Suprapubic skin (tissue), 3 donors: Measurements from ENCODE around the gene MNT.

Experiments used
- EP300 ChIP-seq: sonication (generic); formaldehyde crosslinking; IDR thresholded peaks from one replicate; pipeline ENCODE4 v1.6.1; 2017; ENCODE audit warnings: antibody characterized with exemption
- POLR2A ChIP-seq, 2 donors: fragments of 450-650 bp; IDR thresholded peaks; one replicate each; pipeline ENCODE4 v1.6.1; 2017; ENCODE audit warnings: antibody characterized with exemption in 2 of 2, mild to moderate bottlenecking in 2 of 2, moderate library complexity in 2 of 2
- TF ChIP-seq, protein P1 (sequence below), 2 donors: fragments of 200-600 bp in 1 of 2; fragments of 450-650 bp in 1 of 2; sonication (generic) in 1 of 2; IDR thresholded peaks; one replicate each; pipeline ENCODE4 v1.5.1; 2016 to 2019; ENCODE audit warnings: antibody characterized with exemption in 2 of 2, mild to moderate bottlenecking in 1 of 2, moderate library complexity in 1 of 2

DNA sequence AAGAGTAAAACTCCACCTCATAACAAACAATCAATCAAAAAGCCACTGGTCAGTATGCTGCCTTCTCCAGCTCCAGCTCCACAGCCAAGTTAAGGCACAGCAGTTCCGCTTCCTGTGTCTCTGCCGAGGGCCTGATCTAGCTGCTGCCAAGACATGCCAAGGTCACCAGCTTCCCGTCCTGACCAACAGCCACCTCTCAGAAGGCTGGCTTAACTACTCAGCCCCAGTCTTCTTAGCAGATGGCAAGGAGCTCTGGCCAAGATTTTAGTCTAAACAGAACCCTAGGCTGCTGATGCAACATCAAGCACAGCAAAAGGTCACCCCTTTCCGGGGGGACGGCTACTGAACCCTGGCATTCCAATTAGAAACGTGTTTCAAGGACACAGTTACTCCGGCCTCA, 17.7 kb upstream of the MNT start:
- no peak for TF ChIP-seq POLR2A (IDR thresholded peaks at IDR 0.05)
- TF ChIP-seq, protein P1, sequence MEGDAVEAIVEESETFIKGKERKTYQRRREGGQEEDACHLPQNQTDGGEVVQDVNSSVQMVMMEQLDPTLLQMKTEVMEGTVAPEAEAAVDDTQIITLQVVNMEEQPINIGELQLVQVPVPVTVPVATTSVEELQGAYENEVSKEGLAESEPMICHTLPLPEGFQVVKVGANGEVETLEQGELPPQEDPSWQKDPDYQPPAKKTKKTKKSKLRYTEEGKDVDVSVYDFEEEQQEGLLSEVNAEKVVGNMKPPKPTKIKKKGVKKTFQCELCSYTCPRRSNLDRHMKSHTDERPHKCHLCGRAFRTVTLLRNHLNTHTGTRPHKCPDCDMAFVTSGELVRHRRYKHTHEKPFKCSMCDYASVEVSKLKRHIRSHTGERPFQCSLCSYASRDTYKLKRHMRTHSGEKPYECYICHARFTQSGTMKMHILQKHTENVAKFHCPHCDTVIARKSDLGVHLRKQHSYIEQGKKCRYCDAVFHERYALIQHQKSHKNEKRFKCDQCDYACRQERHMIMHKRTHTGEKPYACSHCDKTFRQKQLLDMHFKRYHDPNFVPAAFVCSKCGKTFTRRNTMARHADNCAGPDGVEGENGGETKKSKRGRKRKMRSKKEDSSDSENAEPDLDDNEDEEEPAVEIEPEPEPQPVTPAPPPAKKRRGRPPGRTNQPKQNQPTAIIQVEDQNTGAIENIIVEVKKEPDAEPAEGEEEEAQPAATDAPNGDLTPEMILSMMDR (IDR thresholded peaks at IDR 0.05): no peak
- TF ChIP-seq EP300: no peak
